Measurements from ENCODE around the gene SPRR2B.

DNA sequence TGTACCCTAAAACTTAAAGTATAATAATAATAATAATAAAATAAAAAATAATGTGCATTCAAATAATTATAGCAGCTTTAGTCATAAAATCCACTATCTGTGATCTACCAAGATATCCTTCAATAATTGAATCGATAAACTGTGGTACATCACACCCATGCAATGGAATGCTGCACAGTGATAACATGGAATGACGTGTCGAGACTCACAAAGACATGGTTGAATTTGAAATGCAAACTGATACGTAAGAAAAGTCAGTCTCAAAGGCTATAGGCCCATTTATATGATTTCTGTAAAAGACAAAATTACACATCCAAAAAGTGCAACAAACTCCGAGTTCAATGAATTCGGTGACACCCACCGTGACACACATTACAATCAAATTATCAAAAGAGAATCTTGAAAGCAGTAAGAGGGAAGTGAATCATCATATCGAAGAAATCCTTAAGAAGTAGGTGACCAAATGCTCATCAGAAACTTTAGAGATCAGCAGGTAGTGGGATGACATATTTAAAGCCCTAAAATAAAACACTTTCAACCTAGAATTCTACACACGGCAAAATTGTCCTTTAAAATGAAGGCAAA, 28.1 kb upstream of the SPRR2B start:
- TF ChIP-seq, protein P1, sequence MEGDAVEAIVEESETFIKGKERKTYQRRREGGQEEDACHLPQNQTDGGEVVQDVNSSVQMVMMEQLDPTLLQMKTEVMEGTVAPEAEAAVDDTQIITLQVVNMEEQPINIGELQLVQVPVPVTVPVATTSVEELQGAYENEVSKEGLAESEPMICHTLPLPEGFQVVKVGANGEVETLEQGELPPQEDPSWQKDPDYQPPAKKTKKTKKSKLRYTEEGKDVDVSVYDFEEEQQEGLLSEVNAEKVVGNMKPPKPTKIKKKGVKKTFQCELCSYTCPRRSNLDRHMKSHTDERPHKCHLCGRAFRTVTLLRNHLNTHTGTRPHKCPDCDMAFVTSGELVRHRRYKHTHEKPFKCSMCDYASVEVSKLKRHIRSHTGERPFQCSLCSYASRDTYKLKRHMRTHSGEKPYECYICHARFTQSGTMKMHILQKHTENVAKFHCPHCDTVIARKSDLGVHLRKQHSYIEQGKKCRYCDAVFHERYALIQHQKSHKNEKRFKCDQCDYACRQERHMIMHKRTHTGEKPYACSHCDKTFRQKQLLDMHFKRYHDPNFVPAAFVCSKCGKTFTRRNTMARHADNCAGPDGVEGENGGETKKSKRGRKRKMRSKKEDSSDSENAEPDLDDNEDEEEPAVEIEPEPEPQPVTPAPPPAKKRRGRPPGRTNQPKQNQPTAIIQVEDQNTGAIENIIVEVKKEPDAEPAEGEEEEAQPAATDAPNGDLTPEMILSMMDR (IDR thresholded peaks at IDR 0.05), result no peak
- no peak for TF ChIP-seq EZH2 (IDR thresholded peaks at IDR 0.05; ENCODE audit: borderline replicate concordance, insufficient read depth, low read depth, low read length, poor library complexity, severe bottlenecking)

Data from B cell (primary cell).